ENCODE measurements around the gene GRID1. TPM values are rescaled to one million over a fixed set of nuclear protein-coding genes. Genes with fewer than 3 reads are reported as not detected.

The GRID1 gene
- total RNA-seq, 1 donor from 2014 or later: 0.12 TPM

GRCh38 chr10:85922356-85923129, 444.1 kb downstream of the GRID1 start:
- DNase-seq (ENCODE audit: extremely low read depth, low read depth, low spot score): no peak

- no peak for DNase-seq (ENCODE audit: extremely low read depth, low read depth, low spot score)
Measured at GRCh38 chr10:85921789-85922188, 444.8 kb downstream of the GRID1 start.

GRCh38 chr10:85920311-85920710, 446.3 kb downstream of the GRID1 start:
- no peak for DNase-seq (ENCODE audit: extremely low read depth, low read depth, low spot score)

GRCh38 chr10:85919491-85920021, 447.0 kb downstream of the GRID1 start:
- no peak for DNase-seq (ENCODE audit: extremely low read depth, low read depth, low spot score)

- DNase-seq (ENCODE audit: extremely low read depth, low read depth, low spot score): no peak
Measured at GRCh38 chr10:85918371-85918770, 448.2 kb downstream of the GRID1 start.

GRCh38 chr10:85917601-85918000, 449.0 kb downstream of the GRID1 start:
- no peak for DNase-seq (ENCODE audit: extremely low read depth, low read depth, low spot score)

GRCh38 chr10:85916994-85917573, 449.5 kb downstream of the GRID1 start:
- no peak for DNase-seq (ENCODE audit: extremely low read depth, low read depth, low spot score)

DNA sequence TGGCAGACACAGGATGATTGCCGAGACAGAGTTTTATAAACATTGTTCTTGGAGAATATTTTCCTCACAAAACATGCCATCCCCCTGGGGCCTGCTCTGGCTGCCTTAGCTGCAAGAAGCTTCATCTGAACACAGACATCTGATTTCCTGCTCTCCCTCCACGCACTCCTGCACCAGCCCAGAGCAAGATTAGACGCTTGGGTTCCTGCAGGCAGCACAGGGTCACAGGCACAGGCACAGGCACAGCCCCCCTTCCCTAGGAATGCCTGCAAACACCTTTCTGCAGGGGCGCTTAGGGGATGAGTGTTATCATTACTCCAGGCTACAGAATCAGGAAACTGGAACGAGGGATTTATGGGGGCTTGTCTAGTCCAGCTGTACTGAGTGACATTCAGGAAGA, 450.3 kb downstream of the GRID1 start:
- DNase-seq (ENCODE audit: extremely low read depth, low read depth, low spot score): no peak

- DNase-seq (ENCODE audit: extremely low read depth, low read depth, low spot score): no peak
Measured at GRCh38 chr10:85915245-85915846, 451.2 kb downstream of the GRID1 start.

DNA sequence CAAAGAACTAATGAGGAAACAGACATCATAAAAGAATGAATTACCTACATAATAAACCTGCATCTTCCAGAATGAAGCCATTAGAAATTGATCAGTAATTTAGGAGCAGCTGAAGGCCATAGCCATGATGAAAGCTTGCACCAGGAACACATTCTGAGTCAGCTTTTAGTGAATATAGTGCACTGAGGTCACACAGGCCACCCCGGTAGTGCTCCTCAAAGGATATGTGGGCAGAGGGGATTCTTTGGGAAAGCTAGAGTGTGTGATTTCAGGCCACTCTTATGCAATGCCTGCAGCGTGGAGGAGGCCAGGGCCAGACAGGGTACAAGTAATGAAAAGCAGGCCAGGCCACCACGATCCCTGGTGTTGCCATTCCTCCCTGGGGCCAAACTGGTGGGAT, 451.9 kb downstream of the GRID1 start:
- no peak for DNase-seq (ENCODE audit: extremely low read depth, low read depth, low spot score)

DNA sequence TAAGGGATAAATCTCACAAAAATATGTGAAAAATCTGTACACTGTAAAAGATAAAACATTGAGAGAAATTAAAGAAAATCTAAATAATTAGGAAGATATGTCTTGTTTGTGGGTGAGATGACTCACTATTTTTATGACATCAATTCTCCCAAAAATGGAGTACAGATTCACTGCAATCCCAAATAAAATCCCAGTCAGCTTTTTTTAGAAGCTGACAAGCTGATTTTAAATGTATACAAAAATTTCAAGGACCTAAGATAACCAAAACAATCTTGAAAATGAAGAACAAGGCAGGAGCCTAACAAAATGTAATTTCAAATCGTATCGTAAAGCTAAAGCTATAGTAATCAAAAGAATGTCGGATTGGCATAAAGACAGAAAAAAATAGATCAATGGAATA, 458.1 kb downstream of the GRID1 start:
- DNase-seq (ENCODE audit: extremely low read depth, low read depth, low spot score): no peak

GRCh38 chr10:85902051-85902450, 464.5 kb downstream of the GRID1 start:
- no peak for DNase-seq (ENCODE audit: extremely low read depth, low read depth, low spot score)

- no peak for DNase-seq (ENCODE audit: extremely low read depth, low read depth, low spot score)
Measured at GRCh38 chr10:85901599-85901998, 465.0 kb downstream of the GRID1 start.

GRCh38 chr10:85900487-85900886, 466.1 kb downstream of the GRID1 start:
- DNase-seq (ENCODE audit: extremely low read depth, low read depth, low spot score): no peak

GRCh38 chr10:85900061-85900460, 466.5 kb downstream of the GRID1 start:
- no peak for DNase-seq (ENCODE audit: extremely low read depth, low read depth, low spot score)

DNA sequence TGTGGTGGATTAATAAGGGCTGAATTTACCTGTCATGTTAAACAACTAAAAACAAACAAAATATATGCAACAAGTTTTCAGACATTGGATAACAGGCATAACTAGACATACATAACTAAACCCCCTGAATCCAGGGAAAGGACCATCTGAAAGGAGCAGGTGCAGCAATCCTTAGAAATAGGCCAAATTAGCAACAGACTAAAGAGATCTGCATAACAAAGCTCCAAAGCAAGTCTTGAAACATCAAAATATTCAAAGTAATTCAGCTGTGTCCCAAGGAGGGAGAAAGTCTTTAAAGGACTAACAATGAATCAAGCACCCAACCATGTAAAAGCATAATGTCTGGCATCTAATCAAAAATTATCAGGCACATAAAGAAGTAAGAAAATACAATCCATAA, 475.1 kb downstream of the GRID1 start:
- no peak for DNase-seq (ENCODE audit: extremely low read depth, low read depth, low spot score)

GRCh38 chr10:85888559-85888958, 478.0 kb downstream of the GRID1 start:
- DNase-seq (ENCODE audit: extremely low read depth, low read depth, low spot score): no peak

GRCh38 chr10:85888004-85888403, 478.6 kb downstream of the GRID1 start:
- no peak for DNase-seq (ENCODE audit: extremely low read depth, low read depth, low spot score)

GRCh38 chr10:85874208-85874607, 492.4 kb downstream of the GRID1 start:
- no peak for DNase-seq (ENCODE audit: extremely low read depth, low read depth, low spot score)

GRCh38 chr10:85873063-85873462, 493.5 kb downstream of the GRID1 start:
- DNase-seq (ENCODE audit: extremely low read depth, low read depth, low spot score): no peak

DNA sequence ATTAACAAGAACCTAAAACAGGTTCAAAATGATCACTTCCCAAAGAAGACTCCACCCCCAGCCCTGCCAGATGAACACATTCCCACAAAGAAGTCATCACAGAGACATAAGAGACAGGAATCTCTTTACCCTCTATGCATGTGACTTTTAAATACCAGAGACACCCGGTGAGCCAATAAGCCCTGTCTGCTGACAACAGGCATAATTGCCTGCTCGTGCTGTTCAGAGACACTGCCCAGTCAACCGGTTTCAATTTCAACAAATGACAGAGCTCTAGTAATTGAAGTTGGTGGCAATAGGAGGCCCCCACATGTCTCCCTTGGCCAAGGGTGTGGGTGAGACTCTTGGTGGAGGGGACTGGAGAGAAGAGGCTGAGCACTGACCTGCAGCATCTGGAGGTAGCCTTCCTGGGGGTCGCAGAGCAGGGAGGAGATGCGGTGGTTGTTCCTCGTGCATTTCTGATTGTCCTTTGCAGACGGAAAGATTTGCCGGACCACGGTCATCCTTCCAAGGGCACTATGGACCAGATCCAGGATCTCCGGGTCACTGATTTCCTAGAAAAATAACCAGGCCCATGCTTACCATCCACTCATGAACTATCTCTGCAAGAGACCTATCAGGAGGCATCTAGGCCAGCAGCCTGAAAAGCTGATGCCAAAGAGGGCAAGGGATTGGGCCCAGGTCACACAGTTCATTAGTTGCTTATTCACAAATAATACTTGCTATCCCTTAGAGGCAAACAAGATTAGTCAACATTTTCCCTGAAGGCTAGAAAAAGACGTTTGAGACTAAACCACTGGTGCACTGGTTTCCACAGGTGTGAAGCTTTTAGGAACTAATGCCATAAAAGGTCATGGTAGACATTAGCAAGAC, 497.7 kb downstream of the GRID1 start:
- no peak for DNase-seq (ENCODE audit: extremely low read depth, low read depth, low spot score)

Data from glomerular endothelial cell (primary cell).